HepG2 (cell line): ENCODE data around the gene TTN. TPM values are rescaled to one million over a fixed set of nuclear protein-coding genes. Genes with fewer than 3 reads are reported as not detected.

Experiments
- ATAC-seq: fragments of 200-7000 bp; cut with Tn5 transposase; 3 replicates; pipeline ENCODE4 v1.9.1; 2020; ENCODE audit warnings: mild to moderate bottlenecking, moderate library complexity
- BruUV-seq: library from RNA; stranded (reverse); fragments of 400-500 nt; replicated peaks from 2 replicates; lab custom pipeline; 2021; lab: Mats Ljungman, UMichigan
- CTCF ChIA-PET: fragments of 300-600 bp; formaldehyde crosslinking; extraction: SDS; loops from one replicate; lab custom pipeline; 2021; ENCODE audit warnings: low total read pairs, inconsistent platforms, low intra/inter-chr PET ratio; lab: Yijun Ruan, JAX
- POLR2A ChIA-PET: fragments of 350-600 bp; sonication (Branson Sonifier 250); formaldehyde crosslinking; loops from one replicate; lab custom pipeline; 2020; ENCODE audit warnings: antibody characterized with exemption, inconsistent platforms; lab: Yijun Ruan, JAX
- DNase-seq: peaks from one replicate; pipeline ENCODE4 v3.0.0-alpha.2; 2015; ENCODE audit warnings: low spot score
- FAIRE-seq: peaks from 3 replicates; lab custom pipeline; 2011; peaks lifted over from hg19 to GRCh38; lab: Jason Lieb, UNC
- H2AFZ ChIP-seq: one replicate; pipeline ENCODE4 v1.6.1; 2011; ENCODE audit warnings: low read length, inconsistent platforms
- H3K27ac ChIP-seq: fragments of 300-600 bp; 3 replicates; pipeline ENCODE4 v1.8.0; 2011; ENCODE audit warnings: mixed run types, mild to moderate bottlenecking, mixed read lengths, low read length, inconsistent platforms; ENCODE audit not compliant: insufficient read depth; ENCODE audit errors: extremely low read length
- H3K27me3 ChIP-seq, 2 experiments: fragments of 200-600 bp in 1 of 2; 2 replicates in 1 of 2; 3 replicates in 1 of 2; pipeline versions ENCODE4 v1.6.0 to v1.8.0; 2011; ENCODE audit warnings: low read length in 2 of 2, mild to moderate bottlenecking in 2 of 2, moderate library complexity in 2 of 2, inconsistent platforms in 1 of 2; ENCODE audit not compliant: insufficient read depth in 2 of 2, control insufficient read depth in 1 of 2
- H3K36me3 ChIP-seq, 2 experiments: fragments of 200-600 bp in 1 of 2; replicated peaks in 1 of 2; 2 replicates in 1 of 2; 3 replicates in 1 of 2; pipeline versions ENCODE4 v1.5.1 to v1.8.0; 2011; ENCODE audit warnings: low read length in 2 of 2, inconsistent platforms in 1 of 2; ENCODE audit not compliant: insufficient read depth in 2 of 2, control insufficient read depth in 1 of 2
- H3K4me1 ChIP-seq: 2 replicates; pipeline ENCODE4 v1.5.1; 2012; ENCODE audit warnings: low read length, inconsistent platforms; ENCODE audit not compliant: insufficient read depth
- H3K4me2 ChIP-seq: 2 replicates; pipeline ENCODE4 v1.6.0; 2011; ENCODE audit warnings: low read depth, low read length, inconsistent platforms
- H3K4me3 ChIP-seq, 3 experiments: fragments of 200-600 bp in 1 of 3; sonication (generic), shearing (Covaris generic) in 1 of 3; replicated peaks in 1 of 3; 2 replicates each; pipeline ENCODE4 v1.5.1; 2011 to 2016; ENCODE audit warnings: low read length in 3 of 3, inconsistent platforms in 2 of 3, low read depth in 2 of 3, mild to moderate bottlenecking in 2 of 3, control low read depth in 1 of 3, mixed read lengths in 1 of 3; ENCODE audit not compliant: insufficient read depth in 1 of 3
- H3K79me2 ChIP-seq: one replicate; pipeline ENCODE4 v1.6.1; 2011; ENCODE audit warnings: low read length, inconsistent platforms; ENCODE audit not compliant: insufficient read depth
- H3K9ac ChIP-seq: 2 replicates; pipeline ENCODE4 v1.6.0; 2011; ENCODE audit warnings: mild to moderate bottlenecking, low read depth, low read length, inconsistent platforms; ENCODE audit not compliant: insufficient read depth
- H3K9me3 ChIP-seq: 2 replicates; pipeline ENCODE4 v1.5.1; 2012; ENCODE audit warnings: mild to moderate bottlenecking, low read length
- H4K20me1 ChIP-seq: 2 replicates; pipeline ENCODE4 v1.6.0; 2011; ENCODE audit warnings: inconsistent platforms, mild to moderate bottlenecking, low read length, moderate library complexity; ENCODE audit not compliant: insufficient read depth
- ATF7 ChIP-seq, 2 experiments: fragments of 450-650 bp in 1 of 2; sonication (generic) in 1 of 2; formaldehyde crosslinking in 1 of 2; IDR thresholded peaks; 2 replicates each; pipeline versions ENCODE4 v1.4.0 to v1.6.1; 2016 to 2020; ENCODE audit warnings: antibody characterized with exemption in 1 of 2, mild to moderate bottlenecking in 1 of 2, missing genetic modification reagents in 1 of 2
- CHCHD3 ChIP-seq: sonication (generic); formaldehyde crosslinking; IDR thresholded peaks from 2 replicates; pipeline ENCODE4 v1.8.0; 2022; ENCODE audit warnings: mild to moderate bottlenecking, missing genetic modification reagents, moderate library complexity
- CREB1 ChIP-seq, 2 experiments: fragments of 450-650 bp in 1 of 2; IDR thresholded peaks; 2 replicates each; pipeline ENCODE4 v1.6.1; 2016 to 2017; ENCODE audit warnings: control low read depth in 1 of 2, mild to moderate bottlenecking in 1 of 2, missing compliant biosample characterization in 1 of 2, missing genetic modification characterization in 1 of 2
- DDIT3 ChIP-seq: sonication (generic); formaldehyde crosslinking; IDR thresholded peaks from 2 replicates; pipeline ENCODE4 v1.4.0; 2020; ENCODE audit warnings: mild to moderate bottlenecking, missing genetic modification reagents
- FUBP1 ChIP-seq: sonication (generic); formaldehyde crosslinking; IDR thresholded peaks from 2 replicates; pipeline ENCODE4 v1.5.1; 2020; ENCODE audit warnings: missing genetic modification reagents, mild to moderate bottlenecking, borderline replicate concordance
- GLI4 ChIP-seq: sonication (generic); formaldehyde crosslinking; IDR thresholded peaks from 2 replicates; pipeline ENCODE4 v1.5.1; 2020; ENCODE audit warnings: missing genetic modification reagents, mild to moderate bottlenecking, moderate library complexity, borderline replicate concordance
- PRPF4 ChIP-seq: fragments of 200-400 bp; formaldehyde crosslinking; IDR thresholded peaks from 2 replicates; pipeline ENCODE4 v1.6.1; 2016; ENCODE audit warnings: low read length, low read depth; ENCODE audit not compliant: poor library complexity, severe bottlenecking
- RAD51 ChIP-seq: fragments of 450-650 bp; IDR thresholded peaks from 2 replicates; pipeline ENCODE4 v1.6.1; 2016; ENCODE audit warnings: borderline replicate concordance
- SAP130 ChIP-seq: IDR thresholded peaks from 2 replicates; pipeline ENCODE4 v1.6.1; 2016; ENCODE audit warnings: low read depth
- SIN3A ChIP-seq: IDR thresholded peaks from 2 replicates; pipeline ENCODE4 v1.6.1; 2011; ENCODE audit warnings: low read depth, mild to moderate bottlenecking, control low read depth, low read length, borderline replicate concordance
- SP5 ChIP-seq: IDR thresholded peaks from 2 replicates; pipeline ENCODE4 v1.6.1; 2016; ENCODE audit warnings: low read depth, borderline replicate concordance
- TFDP1 ChIP-seq: IDR thresholded peaks from 2 replicates; pipeline ENCODE4 v1.6.1; 2016; ENCODE audit warnings: missing compliant biosample characterization, missing genetic modification reagents, borderline replicate concordance
- ZNF207 ChIP-seq: fragments of 450-650 bp; IDR thresholded peaks from 2 replicates; pipeline ENCODE4 v1.6.1; 2016; ENCODE audit warnings: antibody characterized with exemption, borderline replicate concordance
- ZNF329 ChIP-seq: sonication (generic); formaldehyde crosslinking; IDR thresholded peaks from 2 replicates; pipeline ENCODE4 v1.9.0; 2021; ENCODE audit warnings: low read depth, mild to moderate bottlenecking, missing genetic modification reagents
- ZNF562 ChIP-seq: sonication (generic); formaldehyde crosslinking; IDR thresholded peaks from 2 replicates; pipeline ENCODE4 v1.8.0; 2022; ENCODE audit warnings: missing genetic modification reagents, borderline replicate concordance
- ZNF597 ChIP-seq: sonication (generic); formaldehyde crosslinking; IDR thresholded peaks from 2 replicates; pipeline ENCODE4 v1.5.0; 2020; ENCODE audit warnings: missing genetic modification reagents
- ZNF691 ChIP-seq: sonication (generic); formaldehyde crosslinking; IDR thresholded peaks from 2 replicates; pipeline ENCODE4 v1.4.0; 2020; ENCODE audit warnings: missing genetic modification reagents, low read depth, mild to moderate bottlenecking, borderline replicate concordance
- WGBS: methylation state at CpG from one replicate; pipeline ENCODE4 v1.1.6; 2017; ENCODE audit warnings: low lambda C conversion rate; 5-methylcytosine and 5-hydroxymethylcytosine counted together
- in situ Hi-C: cut with HindIII; loops from 2 replicates; pipeline ENCODE4 v1.10.0; 2017; ENCODE audit warnings: low pct_unique_long_range_greater_than_20kb; ENCODE audit not compliant: extremely low pct_ligation_motif_present
- intact Hi-C: fragments of 100-400 bp; cut with micrococcal nuclease; formaldehyde crosslinking; loops from one replicate; pipeline ENCODE4 v1.10.0; 2022; ENCODE audit not compliant: unreplicated experiment
- polyA plus RNA-seq, 8 experiments: library from polyadenylated mRNA; depleted of rRNA in 3 of 8; stranded (reverse) in 7 of 8; unstranded in 1 of 8; fragments of >200 nt; fragmentation: Illumina TruSeq in 4 of 8; extraction: Trizol in 4 of 8; gene quantifications; 2 replicates each; pipeline versions ENCODE4 v1.2.1 to v1.2.3, GENCODE V29; 2011 to 2016; ENCODE audit warnings: low read depth in 4 of 8, missing spikeins in 1 of 8, mixed read lengths in 1 of 8; ENCODE audit not compliant: insufficient read depth in 1 of 8
- total RNA-seq, 5 experiments: library from RNA; depleted of rRNA; stranded (reverse); fragments of >200 nt; fragmentation: Illumina TruSeq; extraction: Trizol; gene quantifications; 2 replicates each; pipeline ENCODE4 v1.2.3, GENCODE V29; 2016; ENCODE audit warnings: low read depth in 1 of 5

Gene TTN
- total and polyA plus RNA-seq, 2 of the 13 experiments (the other 11 are each of a cell fraction or from before 2014, with no cell fraction given): under 0.01 TPM

- TF ChIP-seq ATF7 (IDR thresholded peaks at IDR 0.05) (no peak), ATF7 (CRISPR knock-in tag; IDR thresholded peaks at IDR 0.05) (no peak), ZNF562 (no peak), GLI4 (CRISPR knock-in tag) (no peak), CHCHD3 (CRISPR knock-in tag) (no peak), SP5 (CRISPR knock-in tag) (no peak), PRPF4 (no peak), RAD51 (no peak)
Measured at GRCh38 chr2:178650554-178650953, 156.7 kb downstream of the TTN start (continued).

GRCh38 chr2:178644919-178645318, 162.3 kb downstream of the TTN start:
- ATAC-seq (no peak), DNase-seq (no peak), FAIRE-seq (no peak)
- Histone ChIP-seq H3K4me2 (no peak overlapping the region), H4K20me1 (no peaks in the 10 kb centered on the region), H3K27ac (no peak overlapping the region), H3K9me3 (no peaks in the 10 kb centered on the region), H3K27me3 (no peaks in the 10 kb centered on the region), H2AFZ (no peak overlapping the region), H3K4me1 (no peaks in the 10 kb centered on the region), H3K79me2 (no peaks in the 10 kb centered on the region), H3K36me3 (no peaks in the 10 kb centered on the region), H3K4me3 (no peak overlapping the region), H3K9ac (no peak overlapping the region)
- no TSS peak for BruUV-seq
- intact Hi-C loops: no loop called here
- ChIA-PET CTCF (no interaction called here), POLR2A (no interaction called here)
- WGBS: 36% methylated on average over 1 of the region's 1 CpG
- TF ChIP-seq ZNF691 (CRISPR knock-in tag): no peak
- no peak for TF ChIP-seq ZNF329 (CRISPR knock-in tag)
- TF ChIP-seq SIN3A: no peak
- TF ChIP-seq DDIT3: no peak
- no peak for TF ChIP-seq ZNF597 (CRISPR knock-in tag)
- no peak for TF ChIP-seq ZNF207
- no peak for TF ChIP-seq TFDP1
- no peak for TF ChIP-seq FUBP1 (CRISPR knock-in tag)
- TF ChIP-seq CREB1 (IDR thresholded peaks at IDR 0.05): peak; percentile 93
- TF ChIP-seq CREB1 (CRISPR knock-in tag; IDR thresholded peaks at IDR 0.05): no peak
- TF ChIP-seq SAP130: no peak
- peak; percentile 83 for TF ChIP-seq ATF7 (IDR thresholded peaks at IDR 0.05)
- TF ChIP-seq ATF7 (CRISPR knock-in tag; IDR thresholded peaks at IDR 0.05): no peak
- in situ Hi-C loops: no loop called here
